Heart left ventricle (tissue), 13 donors: ENCODE data around the gene TMEM135.
"Not testable (repeated sequence)": the region's sequence is repeated elsewhere in the genome, so short reads cannot be mapped to it uniquely, and the experiment has no call there.

Experiments
- POLR2A ChIP-seq, 2 donors: fragments of 450-650 bp; IDR thresholded peaks; one replicate each; pipeline ENCODE4 v1.6.1; 2017; ENCODE audit warnings: antibody characterized with exemption in 2 of 2, mild to moderate bottlenecking in 2 of 2, moderate library complexity in 2 of 2
- TF ChIP-seq, protein P1 (sequence below), 12 donors: fragments of 200-600 bp; sonication (generic) in 4 of 12; IDR thresholded peaks; one replicate each; pipeline versions ENCODE4 v1.5.0 to v1.8.0; 2018 to 2022; ENCODE audit warnings: antibody characterized with exemption in 12 of 12, mild to moderate bottlenecking in 5 of 12
- donor health status: ischemic (EF 13 %, LVEDD 7.1; RV severe dilation, severe dysfunction).
- donor health status: DM: no; HTN: yes; CAD: no.
- donor health status: DM: no; HTN: no; CAD: no.
- donor health status: ischemic (EF 25% LVEDD 6.9; RV normal size, moderate dysfunction).
- donor health status: ischemic (EF 25% LVEDD 5.7; RV mildly dilated, moderate dysfunction).
- donor health status: ischemic (EF 35%, LVEDD 5.7; RV mildly dilated, moderate dysfunction).
- donor health status: nonischemic (EF 11% LVEDD 7.7; RV severe dilation, severe dysfunction).
- donor health status: DM: yes; HTN: yes; CAD: no.
- donor health status: PGD.
- donor health status: ischemic (EF 29% LVEDD 5.4; RV normal size, mild dysfunction).
- donor health status: nonischemic (EF 23%, LVEDD 6.1; RV moderate dilation, normal function).

- TF ChIP-seq, protein P1, sequence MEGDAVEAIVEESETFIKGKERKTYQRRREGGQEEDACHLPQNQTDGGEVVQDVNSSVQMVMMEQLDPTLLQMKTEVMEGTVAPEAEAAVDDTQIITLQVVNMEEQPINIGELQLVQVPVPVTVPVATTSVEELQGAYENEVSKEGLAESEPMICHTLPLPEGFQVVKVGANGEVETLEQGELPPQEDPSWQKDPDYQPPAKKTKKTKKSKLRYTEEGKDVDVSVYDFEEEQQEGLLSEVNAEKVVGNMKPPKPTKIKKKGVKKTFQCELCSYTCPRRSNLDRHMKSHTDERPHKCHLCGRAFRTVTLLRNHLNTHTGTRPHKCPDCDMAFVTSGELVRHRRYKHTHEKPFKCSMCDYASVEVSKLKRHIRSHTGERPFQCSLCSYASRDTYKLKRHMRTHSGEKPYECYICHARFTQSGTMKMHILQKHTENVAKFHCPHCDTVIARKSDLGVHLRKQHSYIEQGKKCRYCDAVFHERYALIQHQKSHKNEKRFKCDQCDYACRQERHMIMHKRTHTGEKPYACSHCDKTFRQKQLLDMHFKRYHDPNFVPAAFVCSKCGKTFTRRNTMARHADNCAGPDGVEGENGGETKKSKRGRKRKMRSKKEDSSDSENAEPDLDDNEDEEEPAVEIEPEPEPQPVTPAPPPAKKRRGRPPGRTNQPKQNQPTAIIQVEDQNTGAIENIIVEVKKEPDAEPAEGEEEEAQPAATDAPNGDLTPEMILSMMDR (IDR thresholded peaks at IDR 0.05), result not testable (repeated sequence)
- TF ChIP-seq POLR2A (IDR thresholded peaks at IDR 0.05), result not testable (repeated sequence)
Measured at GRCh38 chr11:87188396-87188795, 150.7 kb downstream of the TMEM135 start.
